ENCODE data around the gene SORCS2.
A peak's percentile ranks its signal among the peaks of the same experiment; 100 is the strongest.

The SORCS2 gene

GRCh38 chr4:7193030-7193958, 956 bp downstream of the SORCS2 start:
- DNase-seq (ENCODE audit: extremely low spot score): no peak
- CTCF ChIA-PET: interaction anchor here (1.0 to 1.3 kb wide), 2 partner anchors 9 to 527 kb away, joined by 3 to 4 read pairs; no protein-coding TSS in a partner anchor
- POLR2A ChIA-PET: no interaction called here
- TF ChIP-seq CTCF (IDR thresholded peaks at IDR 0.05; ENCODE audit: control extremely low read depth, extremely low read depth, low read depth, missing control alignments): no peak

GRCh38 chr4:7194251-7195140, 2.2 kb downstream of the SORCS2 start:
- peak; percentile 24 for TF ChIP-seq CTCF (IDR thresholded peaks at IDR 0.05; ENCODE audit: control extremely low read depth, extremely low read depth, low read depth, missing control alignments)
- CTCF ChIA-PET: interaction anchor here (1.0 to 1.3 kb wide), 2 partner anchors 8 to 43 kb away, joined by 3 to 4 read pairs; no protein-coding TSS in a partner anchor
- no peak for DNase-seq (ENCODE audit: extremely low spot score)
- POLR2A ChIA-PET: no interaction called here

GRCh38 chr4:7195141-7195515, 2.8 kb downstream of the SORCS2 start:
- POLR2A ChIA-PET: no interaction called here
- CTCF ChIA-PET: interaction anchor here (1.0 kb wide), 1 partner anchor 44 kb away, joined by 3 read pairs; no protein-coding TSS in a partner anchor
- no peak for TF ChIP-seq CTCF (IDR thresholded peaks at IDR 0.05; ENCODE audit: control extremely low read depth, extremely low read depth, low read depth, missing control alignments)
- DNase-seq (ENCODE audit: extremely low spot score): no peak

GRCh38 chr4:7195546-7196287, 3.4 kb downstream of the SORCS2 start:
- ChIA-PET CTCF (interaction anchor here (1.2 kb wide), 1 partner anchor 524 kb away, joined by 3 read pairs; no protein-coding TSS in a partner anchor), POLR2A (no interaction called here)
- DNase-seq (ENCODE audit: extremely low spot score): no peak
- no peak for TF ChIP-seq CTCF (IDR thresholded peaks at IDR 0.05; ENCODE audit: control extremely low read depth, extremely low read depth, low read depth, missing control alignments)

- ChIA-PET CTCF (interaction anchor here (1.2 kb wide), 1 partner anchor 524 kb away, joined by 3 read pairs; no protein-coding TSS in a partner anchor), POLR2A (no interaction called here)
- TF ChIP-seq CTCF (IDR thresholded peaks at IDR 0.05; ENCODE audit: control extremely low read depth, extremely low read depth, low read depth, missing control alignments): no peak
Observed at GRCh38 chr4:7196288-7196651, 3.9 kb downstream of the SORCS2 start.

GRCh38 chr4:7196736-7197135, 4.4 kb downstream of the SORCS2 start:
- no peak for TF ChIP-seq CTCF (IDR thresholded peaks at IDR 0.05; ENCODE audit: control extremely low read depth, extremely low read depth, low read depth, missing control alignments)
- CTCF ChIA-PET: interaction anchor here (1.2 kb wide), 1 partner anchor 523 kb away, joined by 3 read pairs; no protein-coding TSS in a partner anchor
- POLR2A ChIA-PET: no interaction called here

More at GRCh38 chr4:7196288-7196651, 3.9 kb downstream of the SORCS2 start:
- DNase-seq (ENCODE audit: extremely low spot score): no peak

More at GRCh38 chr4:7196736-7197135, 4.4 kb downstream of the SORCS2 start:
- DNase-seq (ENCODE audit: extremely low spot score): no peak

Data from GM10248 (cell line).